ENCODE data around the gene STRN4. TPM values are rescaled to one million over a fixed set of nuclear protein-coding genes. Genes with fewer than 3 reads are reported as not detected.

The STRN4 gene
- total RNA-seq, 1 experiment from 2014 or later: 89.5 TPM

GRCh38 chr19:46724468-46724867, 21.8 kb downstream of the STRN4 start:
- TF ChIP-seq REST (IDR thresholded peaks at IDR 0.05; ENCODE audit: insufficient read depth in 1 of 2, low read depth in 2 of 2, low read length in 1 of 2): no peak
- TF ChIP-seq CTCF (IDR thresholded peaks at IDR 0.05): no peak
- TF ChIP-seq POLR2AphosphoS5 (IDR thresholded peaks at IDR 0.05; ENCODE audit: low read depth, low read length): no peak
- in situ Hi-C loops (cut with HindIII; ENCODE audit: low pct_unique_long_range_greater_than_20kb, low sequenced_read_pairs): no loop called here
- CTCF ChIA-PET: no interaction called here
- POLR2A ChIA-PET: no interaction called here
- Histone ChIP-seq H3K4me3 (ENCODE audit: low read depth in 2 of 2, low read length in 2 of 2) (no peak overlapping the region), H3K9me3 (ENCODE audit: control insufficient read depth, insufficient read depth, low read depth, low read length) (no peaks in the 10 kb centered on the region), H3K36me3 (ENCODE audit: control insufficient read depth, insufficient read depth, low read length) (no peaks in the 10 kb centered on the region), H3K4me1 (ENCODE audit: control insufficient read depth, insufficient read depth, low read length) (no peaks in the 10 kb centered on the region; the same call in 1 of the 2 replicates), H3K27ac (ENCODE audit: low read length) (no peak overlapping the region), H3K27me3 (ENCODE audit: control insufficient read depth, insufficient read depth, low read length) (no peaks in the 10 kb centered on the region)
- intact Hi-C loops (cut with micrococcal nuclease; ENCODE audit: unreplicated experiment): no loop called here
- DNase-seq (ENCODE audit: low read depth, low spot score) (no peak), ATAC-seq (no peak)
- BruUV-seq (replicated peaks): no TSS peak

GRCh38 chr19:46723471-46723870, 22.8 kb downstream of the STRN4 start:
- no peak for TF ChIP-seq TCF7L2 (IDR thresholded peaks at IDR 0.05; ENCODE audit: low read depth, low read length)
- no peak for TF ChIP-seq SIN3A (IDR thresholded peaks at IDR 0.05; ENCODE audit: borderline replicate concordance, insufficient read depth, low read depth, low read length)
- TF ChIP-seq REST (IDR thresholded peaks at IDR 0.05; ENCODE audit: insufficient read depth in 1 of 2, low read depth in 2 of 2, low read length in 1 of 2): no peak
- no peak for TF ChIP-seq POLR2AphosphoS5 (IDR thresholded peaks at IDR 0.05; ENCODE audit: low read depth, low read length)
- TF ChIP-seq CTCF (IDR thresholded peaks at IDR 0.05): no peak
- Histone ChIP-seq H3K27me3 (ENCODE audit: control insufficient read depth, insufficient read depth, low read length) (no peaks in the 10 kb centered on the region), H3K9me3 (ENCODE audit: control insufficient read depth, insufficient read depth, low read depth, low read length) (no peaks in the 10 kb centered on the region), H3K4me1 (ENCODE audit: control insufficient read depth, insufficient read depth, low read length) (no peaks in the 10 kb centered on the region; the same call in 1 of the 2 replicates), H3K4me3 (ENCODE audit: low read depth in 2 of 2, low read length in 2 of 2) (no peak overlapping the region), H3K36me3 (ENCODE audit: control insufficient read depth, insufficient read depth, low read length) (no peaks in the 10 kb centered on the region), H3K27ac (ENCODE audit: low read length) (no peak overlapping the region)
- intact Hi-C loops (cut with micrococcal nuclease; ENCODE audit: unreplicated experiment) (no loop called here), in situ Hi-C loops (cut with HindIII; ENCODE audit: low pct_unique_long_range_greater_than_20kb, low sequenced_read_pairs) (no loop called here)
- BruUV-seq (replicated peaks): no TSS peak
- DNase-seq (ENCODE audit: low read depth, low spot score) (no peak), ATAC-seq (no peak)
- CTCF ChIA-PET: no interaction called here
- POLR2A ChIA-PET: no interaction called here

Data from Panc1 (cell line).